GM21423 (cell line): ENCODE data around the gene RPTOR.

Experiments used
- ATAC-seq: cut with Tn5 transposase; IDR thresholded peaks from one replicate; pipeline ENCODE4 v1.9.1; 2021; ENCODE audit warnings: mild to moderate bottlenecking, moderate library complexity; ENCODE audit not compliant: unreplicated experiment

The RPTOR gene

DNA sequence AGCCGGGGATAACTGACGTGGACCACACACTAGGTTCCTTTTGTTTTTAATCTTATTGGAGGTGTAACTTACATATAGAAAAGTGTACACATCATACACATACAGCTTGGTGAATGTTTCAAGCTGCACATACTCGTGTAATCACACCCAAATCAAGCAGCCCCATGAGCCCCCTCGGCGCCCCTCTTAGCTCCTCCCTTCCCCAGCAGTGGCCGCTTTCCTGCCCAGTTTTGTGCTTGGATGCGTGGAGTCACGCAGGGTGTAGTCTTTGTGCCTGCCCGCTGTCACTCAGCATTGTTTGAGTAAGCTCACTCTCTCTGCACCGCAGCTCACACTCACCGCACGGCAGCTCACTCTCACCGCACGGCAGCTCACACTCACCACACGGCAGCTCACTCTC is 295.3 kb downstream of the RPTOR start:
- ATAC-seq: no peak

DNA sequence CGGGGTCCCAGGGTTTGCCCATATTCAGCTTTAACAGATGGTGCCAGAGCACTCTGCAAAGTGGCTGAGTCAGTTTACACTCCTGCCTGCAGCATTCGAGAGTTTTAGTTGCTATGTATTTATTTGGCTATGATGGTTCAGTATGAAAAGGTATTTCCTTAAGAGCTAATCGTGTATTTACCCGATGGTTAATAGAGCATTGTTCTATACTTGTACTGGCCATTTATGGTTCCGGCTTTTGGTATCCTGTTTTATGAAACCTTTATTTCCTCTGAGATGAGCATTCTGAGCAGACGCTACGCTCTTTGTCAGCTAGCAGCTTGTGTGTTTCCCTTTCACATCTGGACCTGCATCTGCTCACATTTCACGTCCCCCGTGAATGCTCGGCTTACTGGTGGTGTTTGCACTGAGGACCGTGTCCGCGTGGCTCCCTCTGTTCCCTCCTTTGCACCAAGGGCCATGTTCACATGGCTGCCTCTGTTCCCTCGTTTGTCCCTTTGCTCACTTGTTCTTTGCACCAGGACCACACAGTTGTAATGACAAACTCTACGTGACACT is 297.9 kb downstream of the RPTOR start:
- ATAC-seq: no peak

DNA sequence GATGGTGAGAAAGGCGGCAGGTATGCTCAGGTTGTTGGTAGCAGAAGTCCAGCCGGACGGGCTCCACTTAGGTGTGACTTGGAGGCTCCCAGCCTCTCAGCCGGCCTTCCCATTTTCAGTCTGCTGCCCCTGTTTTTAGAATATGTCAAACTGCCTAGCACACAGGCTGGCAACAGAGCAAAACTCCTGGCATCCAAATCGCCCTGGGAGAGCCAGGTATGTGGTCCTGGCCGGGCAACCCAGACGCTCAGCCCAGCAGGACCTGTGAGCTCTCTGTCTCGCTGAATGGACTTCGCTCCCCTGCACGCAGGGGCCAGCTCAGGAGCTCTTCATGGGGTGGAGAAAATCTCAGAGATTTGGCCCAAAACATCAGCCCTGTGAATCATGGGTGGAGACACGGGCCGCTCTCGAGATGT is 299.1 kb downstream of the RPTOR start:
- no peak for ATAC-seq

DNA sequence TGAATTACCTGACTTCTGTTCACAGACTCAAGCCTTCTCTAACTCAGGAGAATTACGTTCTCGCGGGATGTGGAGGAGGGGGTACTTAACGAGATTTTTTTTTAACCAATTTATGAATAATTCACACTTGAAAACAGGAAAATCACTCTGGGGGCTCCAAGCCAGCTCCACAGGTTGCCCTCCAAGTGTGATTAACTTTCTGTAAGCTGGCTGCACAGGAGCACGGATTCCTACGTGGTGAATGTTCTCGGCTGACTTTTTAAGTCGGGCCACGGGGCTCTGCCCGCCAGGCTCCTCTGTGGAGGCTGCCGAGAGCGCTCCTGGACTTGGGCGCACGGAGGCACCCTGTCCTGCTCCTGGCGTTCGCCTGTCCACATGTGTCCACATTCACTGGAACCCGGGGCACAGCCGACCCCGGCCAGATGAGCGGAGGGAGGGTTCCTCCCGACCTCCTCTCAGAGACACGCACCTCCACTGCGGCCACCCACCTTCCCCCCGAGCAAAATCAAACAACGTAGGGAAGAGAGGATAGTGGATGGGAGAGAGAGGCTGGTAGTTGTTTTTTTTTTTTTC is 299.9 kb downstream of the RPTOR start:
- no peak for ATAC-seq

DNA sequence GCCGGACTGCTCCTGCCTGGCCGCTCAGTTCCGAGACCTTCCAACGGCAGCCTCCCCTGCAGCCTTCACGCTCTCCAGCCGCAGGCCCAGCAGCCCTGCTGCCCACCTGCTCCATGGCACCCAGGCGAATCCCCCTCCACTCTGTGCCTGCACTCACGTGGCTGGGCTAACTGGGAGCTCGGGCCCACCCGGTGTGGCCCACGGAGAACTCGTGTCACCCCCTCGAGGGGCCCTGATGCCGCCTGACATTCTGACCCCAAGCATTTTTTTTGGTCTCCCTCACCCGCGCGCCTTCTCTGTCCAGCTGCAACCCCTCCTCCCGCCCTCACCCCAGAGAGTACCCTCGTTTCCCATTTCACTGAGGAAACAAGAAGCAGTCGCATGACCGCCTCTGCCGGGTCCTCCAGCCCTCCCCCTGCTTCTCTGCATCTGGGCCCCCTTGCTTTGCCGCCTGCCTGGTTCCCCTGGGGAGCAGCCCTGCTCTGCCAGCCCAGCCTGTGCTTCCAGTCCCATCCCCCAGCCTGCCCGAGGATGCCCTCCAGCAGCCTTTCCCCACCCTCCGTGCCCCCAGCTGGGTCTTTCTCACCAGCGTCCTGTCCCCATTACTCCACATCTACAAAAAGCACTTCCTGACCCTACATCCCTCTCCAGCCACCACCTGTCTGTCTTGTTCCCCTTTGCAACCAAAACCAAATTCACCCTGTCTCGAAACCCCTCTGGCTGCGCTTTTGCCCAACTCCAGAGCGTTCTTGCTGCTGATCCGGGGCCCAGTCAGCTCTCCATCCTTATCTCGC is 300.6 kb downstream of the RPTOR start:
- no peak for ATAC-seq

DNA sequence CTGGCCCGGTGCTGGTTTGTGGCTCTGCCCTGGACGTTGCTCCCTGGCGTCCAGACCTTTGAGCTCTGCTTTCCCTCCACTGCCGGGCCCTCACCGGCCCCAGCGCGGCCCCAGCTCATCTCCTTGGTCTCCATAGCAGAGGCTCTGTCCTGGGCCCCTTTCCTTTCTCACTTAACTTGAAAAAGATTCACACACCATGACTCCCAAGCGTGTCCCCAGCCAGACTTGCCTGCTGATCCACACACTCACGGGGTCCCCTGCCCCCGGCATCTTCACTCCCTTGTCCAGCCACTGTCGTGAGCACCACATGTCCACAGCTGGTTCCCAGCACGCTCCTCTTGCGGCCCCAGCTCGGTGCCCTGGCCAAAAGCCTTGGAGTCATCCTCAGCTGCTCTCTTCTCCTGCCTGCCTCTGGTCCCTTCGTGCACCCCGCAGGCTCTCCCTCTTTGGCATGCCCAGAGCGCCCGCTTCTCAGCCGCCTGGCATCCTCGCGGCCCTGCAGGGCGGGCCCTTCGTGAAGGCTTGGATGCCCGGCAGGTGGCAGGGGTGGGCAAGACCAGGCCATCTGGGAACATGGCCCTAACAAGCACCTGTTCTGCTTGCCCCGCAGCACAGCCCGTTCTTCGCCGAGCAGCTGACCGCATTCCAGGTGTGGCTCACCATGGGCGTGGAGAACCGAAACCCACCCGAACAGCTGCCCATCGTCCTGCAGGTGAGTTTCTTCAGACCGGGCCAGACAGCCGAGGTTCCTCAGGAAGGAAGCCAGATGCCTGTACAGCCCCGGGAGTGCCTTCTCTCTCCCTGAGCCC is 301.4 kb downstream of the RPTOR start:
- no peak for ATAC-seq

DNA sequence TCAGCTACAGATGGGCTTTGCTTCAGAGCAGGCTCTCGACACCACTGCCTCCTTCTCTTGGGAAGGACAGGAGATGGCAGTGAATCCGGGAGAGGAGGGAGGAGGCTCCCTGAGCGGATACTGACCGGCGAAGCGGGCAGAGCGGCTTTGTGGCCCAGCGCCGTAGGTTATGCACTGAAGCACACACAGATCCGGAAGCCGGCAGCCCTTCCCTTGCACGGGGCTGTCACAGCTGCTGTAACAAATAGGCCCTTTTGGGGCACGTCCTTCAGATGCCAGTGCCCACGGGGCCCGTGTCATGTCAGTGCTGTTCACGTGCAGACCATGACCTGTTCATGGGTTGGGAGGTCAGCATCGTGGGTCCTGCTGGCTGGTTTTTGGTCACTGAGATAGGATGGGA is 302.3 kb downstream of the RPTOR start:
- no peak for ATAC-seq

DNA sequence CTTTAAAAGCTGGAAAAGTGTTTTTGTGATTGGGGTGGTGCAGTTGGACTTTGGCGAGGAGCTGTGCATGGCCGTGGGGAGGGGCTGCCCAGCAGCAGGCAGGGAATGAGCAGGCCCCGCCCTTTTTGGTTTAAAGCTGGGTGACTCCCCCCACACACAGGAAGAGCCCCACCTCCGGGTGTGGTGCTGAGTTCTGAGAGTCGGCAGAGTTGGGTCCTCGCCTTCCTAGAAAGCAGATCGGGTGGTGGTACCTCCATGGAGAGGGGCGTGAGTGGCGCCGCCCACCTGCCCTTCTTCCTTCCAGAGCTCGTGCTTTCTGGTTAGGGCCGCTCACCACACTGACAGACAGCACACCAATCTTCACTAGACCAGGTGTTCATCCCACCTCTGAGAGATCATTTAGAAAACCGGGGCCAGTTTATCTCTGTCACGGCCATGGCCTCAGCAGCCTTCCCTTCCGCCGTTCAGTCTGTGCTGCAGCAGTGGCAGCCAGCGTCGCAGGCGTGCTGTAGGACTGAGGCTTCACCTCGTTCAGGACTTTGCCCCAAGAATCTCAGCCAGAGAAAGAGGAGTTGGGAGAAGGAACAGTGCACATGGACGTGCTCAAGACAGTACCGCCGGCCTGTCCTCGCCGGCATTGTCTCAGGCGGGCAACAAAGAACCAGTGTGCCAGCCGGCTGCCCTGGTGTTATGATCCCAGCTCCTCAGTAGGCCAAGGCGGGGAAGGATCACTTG is 303.0 kb downstream of the RPTOR start:
- ATAC-seq: no peak

DNA sequence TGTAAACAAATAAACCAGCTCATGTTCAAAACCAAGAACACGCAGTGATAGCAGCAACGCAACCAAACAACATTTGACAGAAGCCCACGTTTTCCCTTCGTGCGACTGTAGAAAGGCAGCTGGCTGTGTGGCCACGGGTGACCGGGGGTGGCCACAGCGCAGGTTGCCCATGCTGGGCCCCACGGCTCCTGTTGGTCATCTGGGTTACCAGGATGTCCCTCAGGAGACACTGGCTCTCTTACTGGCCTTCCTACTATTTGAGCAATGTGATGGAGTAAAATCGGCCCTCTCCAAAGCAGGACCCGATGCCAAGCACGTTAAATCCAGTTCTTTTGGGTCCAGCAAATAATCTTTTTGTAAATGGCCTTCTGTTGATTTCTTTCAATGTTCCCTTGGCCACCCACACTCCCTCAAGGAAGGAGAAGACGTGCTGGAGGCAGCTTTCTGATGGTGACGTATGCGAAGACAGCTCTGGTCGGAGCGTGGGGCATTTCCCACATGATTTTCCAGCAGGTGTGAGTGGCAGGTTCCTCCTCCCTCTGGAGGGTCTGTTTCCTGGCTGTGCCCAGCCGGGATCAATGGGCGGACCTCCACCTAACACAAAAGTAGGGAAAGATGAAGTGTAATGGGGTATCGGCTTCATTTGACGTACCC is 303.9 kb downstream of the RPTOR start:
- no peak for ATAC-seq

DNA sequence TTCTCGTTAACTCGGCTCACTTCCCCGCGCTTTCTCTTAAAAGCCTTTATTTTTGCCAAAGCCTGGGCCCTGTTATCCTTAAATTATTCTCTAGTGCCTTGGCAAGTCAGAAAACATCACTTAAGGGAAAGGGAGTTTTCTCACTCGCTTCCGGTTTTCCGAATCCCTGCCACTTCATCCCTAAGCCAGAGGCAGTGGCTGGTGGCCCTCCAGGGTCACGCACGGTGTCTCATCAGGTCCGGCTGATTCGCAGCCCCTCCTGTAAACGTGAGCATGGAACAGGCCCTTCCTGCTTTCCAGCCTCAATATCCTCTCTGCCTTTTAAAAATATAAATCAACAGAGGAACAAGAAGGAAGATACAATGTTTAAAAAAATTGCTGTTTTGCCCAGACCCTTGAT is 304.5 kb downstream of the RPTOR start:
- no peak for ATAC-seq

DNA sequence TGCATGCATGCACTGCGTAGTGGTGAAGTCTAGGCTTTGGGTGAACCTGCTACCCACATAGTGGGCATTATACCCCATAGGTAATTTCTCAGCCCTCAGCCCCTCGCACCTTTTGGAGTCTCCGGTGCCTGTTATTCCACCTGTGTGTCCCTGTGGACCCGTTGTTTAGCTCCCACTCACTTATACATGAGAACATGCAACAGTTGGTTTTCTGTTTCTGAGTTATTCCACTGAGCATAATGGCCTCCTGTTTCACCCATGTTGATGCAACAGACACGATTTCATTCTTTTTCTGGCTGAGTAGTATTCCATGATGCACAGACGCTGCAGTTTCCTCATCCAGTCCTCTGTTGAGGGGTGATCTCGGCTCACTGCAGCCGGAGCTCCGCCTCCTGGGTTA is 305.5 kb downstream of the RPTOR start:
- no peak for ATAC-seq

DNA sequence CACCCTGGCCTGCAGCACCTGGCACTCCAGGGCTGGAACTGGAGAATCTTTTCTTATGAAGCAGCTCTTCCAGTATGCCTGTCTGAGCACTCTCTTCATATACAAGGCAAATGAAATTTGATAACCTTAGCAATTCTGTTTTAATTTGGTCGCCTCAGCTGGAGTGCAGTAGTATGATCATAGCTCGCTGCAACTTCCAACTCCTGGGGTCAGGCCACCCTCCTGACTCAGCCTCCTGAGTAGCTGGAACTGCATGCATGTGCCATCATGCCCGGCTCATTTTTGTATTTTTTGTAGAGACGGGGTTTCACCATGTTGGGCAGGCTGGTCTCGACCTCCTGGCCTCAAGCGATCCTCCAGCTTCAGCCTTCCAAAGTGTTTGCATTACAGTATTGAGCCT is 306.2 kb downstream of the RPTOR start:
- no peak for ATAC-seq

DNA sequence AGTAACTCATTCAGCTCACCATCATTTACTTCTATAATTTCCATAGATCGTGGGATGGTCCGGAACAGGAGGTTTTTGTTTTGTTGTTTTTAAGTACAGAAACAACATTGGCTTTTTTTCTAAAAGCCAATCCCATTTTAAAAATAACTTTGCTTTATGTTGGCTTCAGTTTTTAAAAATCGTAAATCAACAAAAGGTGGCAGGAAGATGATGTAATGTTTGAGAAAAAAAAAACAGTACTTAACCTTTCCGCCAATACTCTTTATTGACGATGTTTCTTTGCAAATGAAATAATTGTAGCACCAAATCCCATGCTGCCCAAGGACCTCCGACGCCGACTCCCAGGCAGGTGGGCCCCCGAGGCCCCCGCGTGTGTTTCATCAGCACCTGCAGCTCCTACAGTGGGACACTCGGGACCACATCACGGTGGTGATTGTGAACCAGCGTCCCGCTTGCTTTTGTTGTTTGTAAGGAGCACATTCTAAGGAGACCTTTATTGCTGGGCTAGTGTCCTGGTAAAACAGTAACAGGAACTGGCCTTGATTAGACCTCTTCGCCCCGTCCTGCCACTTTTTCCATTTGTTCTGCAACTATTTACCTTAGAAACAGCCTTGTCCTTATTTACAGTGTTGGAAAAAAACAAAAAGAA is 306.8 kb downstream of the RPTOR start:
- ATAC-seq: no peak

DNA sequence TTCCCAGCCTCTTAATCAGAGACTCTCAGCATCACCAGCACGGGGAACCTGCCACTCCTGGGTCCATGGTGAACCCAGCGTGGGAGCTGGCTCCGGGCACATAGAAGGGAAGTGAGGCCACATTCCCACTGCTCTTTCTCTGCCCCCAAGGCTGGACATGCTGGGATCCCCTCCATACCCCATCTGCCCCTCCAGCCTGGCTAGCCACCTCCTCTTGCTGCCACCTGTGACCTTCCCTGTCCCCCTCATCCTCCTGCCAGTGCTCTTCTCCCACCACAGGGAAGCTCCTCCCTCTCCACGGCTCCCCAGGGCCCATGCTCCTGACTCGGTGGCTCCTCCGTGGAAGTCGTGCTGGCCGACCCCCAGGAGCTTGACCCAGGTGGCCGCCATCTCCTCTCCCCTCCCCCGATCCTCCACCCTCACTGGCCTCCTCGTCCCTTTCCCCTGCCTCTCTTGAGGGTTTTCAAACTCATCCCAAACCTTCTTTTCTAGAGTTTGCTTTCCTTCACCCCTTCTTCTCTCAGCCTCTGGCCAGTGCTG is 307.9 kb downstream of the RPTOR start:
- ATAC-seq: no peak

DNA sequence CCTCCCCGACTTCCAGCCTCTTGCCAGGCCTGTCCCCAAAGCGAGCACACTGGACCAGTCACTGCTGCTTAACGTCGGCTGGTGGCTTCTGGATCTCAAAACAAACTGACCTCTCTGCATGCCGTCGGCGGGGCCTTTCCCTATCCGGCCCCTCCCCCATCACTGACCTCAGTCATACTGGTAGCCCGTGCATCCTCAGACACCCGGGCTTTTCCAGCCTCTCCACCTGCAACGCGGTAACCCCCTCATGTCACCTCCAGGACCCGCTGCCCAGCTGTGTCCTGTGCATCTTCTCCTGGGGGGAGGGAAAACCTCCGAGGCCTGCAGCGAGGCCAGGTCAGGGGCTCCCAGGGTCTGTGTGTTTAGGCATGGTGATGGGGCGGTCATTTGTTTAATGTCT is 308.4 kb downstream of the RPTOR start:
- no peak for ATAC-seq

DNA sequence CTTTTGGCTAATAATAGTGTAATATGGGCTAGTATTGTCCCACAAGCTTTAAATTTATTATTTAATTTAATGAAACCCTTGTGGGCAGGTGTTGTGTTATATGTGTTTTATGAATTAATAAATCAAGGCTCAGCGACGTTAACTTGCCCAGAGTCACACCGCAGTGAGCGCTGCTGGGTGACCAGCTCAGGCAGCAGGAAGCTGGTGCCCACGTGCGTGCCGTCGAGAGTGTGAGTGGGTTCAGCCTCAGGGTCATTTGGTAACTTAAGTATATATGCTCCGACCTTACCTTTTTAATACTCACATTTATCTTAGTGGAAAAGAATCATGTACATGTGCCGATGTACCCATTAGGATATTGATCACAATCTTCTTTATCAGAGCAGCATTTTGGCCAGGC is 309.6 kb downstream of the RPTOR start:
- ATAC-seq: no peak

DNA sequence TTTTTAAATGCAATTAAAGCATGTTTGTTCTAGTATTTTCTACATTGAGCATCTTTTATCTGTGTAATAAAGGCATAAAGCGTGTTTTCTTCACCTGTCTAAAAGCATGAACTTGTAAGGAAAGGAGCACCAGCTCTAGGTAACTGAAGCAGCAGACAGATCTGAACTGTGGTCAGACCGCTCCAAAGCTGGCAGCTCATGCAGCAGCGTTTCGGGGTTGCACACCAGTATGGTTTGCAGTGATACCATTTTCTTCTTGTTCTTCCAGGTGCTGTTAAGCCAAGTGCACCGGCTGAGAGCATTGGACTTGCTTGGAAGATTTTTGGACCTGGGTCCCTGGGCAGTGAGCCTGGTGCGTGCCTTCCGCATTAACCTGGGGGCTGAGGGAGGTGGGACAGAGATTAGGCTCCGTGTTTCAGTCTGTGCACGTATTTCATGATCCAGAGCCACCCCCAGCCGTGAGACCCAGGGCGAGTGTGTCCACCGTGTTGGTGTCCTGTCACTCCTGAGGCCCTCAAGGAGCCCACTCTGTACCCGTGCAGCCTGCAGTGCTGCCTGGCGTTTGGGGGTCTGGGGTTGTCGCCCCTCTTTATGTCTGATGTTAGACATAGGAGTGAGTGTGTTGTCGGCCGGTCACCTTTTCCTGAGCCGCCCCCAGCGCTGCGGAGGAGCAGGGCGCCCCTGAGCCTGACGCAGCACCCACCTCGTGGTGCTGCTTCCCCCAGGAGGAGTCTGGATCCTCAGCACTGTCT is 310.7 kb downstream of the RPTOR start:
- ATAC-seq: no peak

DNA sequence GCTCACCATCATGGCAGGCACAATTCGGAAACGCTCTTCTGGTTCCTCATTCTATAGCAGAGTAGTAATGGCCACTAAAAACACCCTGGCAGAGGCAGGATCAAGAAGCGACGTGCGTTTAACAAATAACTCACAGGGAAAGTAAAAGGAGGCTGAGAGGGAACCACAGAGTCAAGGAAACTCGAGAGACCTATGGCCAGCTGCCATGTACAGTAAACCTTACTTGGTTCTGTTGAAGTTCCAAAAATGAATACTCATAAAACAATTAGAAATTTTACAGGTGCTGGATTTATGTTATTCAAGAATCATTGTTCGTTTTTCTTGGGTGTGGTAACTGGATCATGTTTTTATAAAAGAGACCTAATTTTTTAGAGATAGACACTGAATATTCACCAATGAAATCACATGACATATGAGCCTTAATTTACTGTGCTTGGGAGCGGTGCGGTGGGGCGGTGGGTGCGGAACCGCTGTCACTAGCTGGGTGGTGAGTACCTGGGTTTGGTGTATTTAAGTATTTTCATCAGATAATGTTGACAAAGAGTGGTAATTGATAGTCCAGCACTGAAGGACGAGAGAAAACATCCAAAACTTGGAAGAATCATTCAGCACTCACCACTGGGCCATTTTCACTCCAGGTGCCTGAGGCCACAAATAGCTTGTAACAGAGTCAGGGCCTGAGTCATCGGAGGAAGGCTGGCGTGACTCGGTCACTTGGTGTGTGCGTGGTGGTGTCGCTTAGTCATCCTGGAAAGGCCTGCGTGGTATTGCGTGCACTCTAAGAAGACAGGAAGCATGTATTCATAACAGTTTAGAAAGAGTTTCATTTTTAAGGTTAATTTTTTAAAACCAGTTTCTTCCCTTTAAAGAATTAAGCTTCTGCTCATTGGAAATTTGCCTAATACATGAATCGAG is 311.6 kb downstream of the RPTOR start:
- peak; percentile 88 for ATAC-seq
